ENCODE data around the gene CFH. TPM values are rescaled to one million over a fixed set of nuclear protein-coding genes. Genes with fewer than 3 reads are reported as not detected.
A peak's percentile ranks its signal among the peaks of the same experiment; 100 is the strongest.

Gene CFH
- total and polyA plus RNA-seq, 8 donors: 5.5 to 198 (median 43.9) TPM

DNA sequence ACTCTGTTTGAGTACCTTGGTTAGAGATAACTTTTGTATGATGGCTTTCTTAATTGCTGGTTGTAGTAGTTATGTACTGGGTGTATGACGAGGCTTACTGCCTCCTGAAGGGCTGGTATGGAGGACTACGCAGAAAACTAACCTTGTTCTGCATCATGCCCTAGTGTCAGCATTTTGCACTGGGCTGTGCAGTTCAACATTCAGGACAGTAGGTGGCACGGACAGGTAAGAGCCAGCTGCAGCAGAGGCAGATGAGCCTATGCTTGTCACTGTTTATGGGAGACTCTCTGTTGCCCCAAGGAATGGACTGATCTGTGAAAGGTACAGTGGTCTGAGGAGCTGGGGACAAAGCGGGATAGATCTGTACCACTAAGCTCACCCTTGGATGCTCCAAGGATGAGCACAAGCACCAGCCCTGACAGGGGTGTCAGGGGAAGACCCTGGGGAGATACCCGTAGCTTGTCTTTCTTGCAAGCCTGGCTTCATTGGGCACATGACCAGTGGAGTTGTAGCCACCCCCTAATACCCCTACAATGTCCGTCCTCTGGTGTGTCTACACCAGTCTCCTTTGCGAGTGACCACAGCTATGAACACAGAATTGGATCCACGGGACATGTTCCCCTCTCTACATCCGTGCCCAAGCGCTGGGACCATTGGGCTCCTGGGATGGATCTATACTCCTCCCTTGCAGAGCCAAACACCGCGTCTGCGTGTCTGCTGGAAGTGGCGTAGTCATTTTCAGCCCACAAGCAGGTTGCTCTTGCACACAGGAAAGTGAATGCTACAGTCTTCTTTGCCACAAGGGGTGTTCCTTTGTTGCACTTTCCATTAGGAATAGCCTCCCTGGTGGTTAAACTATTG lies 71.7 kb downstream of the CFH start:
- no peaks in the 10 kb centered on the region for H3K27me3 ChIP-seq
- no peak overlapping the region for H3K27ac ChIP-seq
- H3K4me1 ChIP-seq: no peaks in the 10 kb centered on the region
- no peak overlapping the region for H3K4me3 ChIP-seq
- peak; percentile 64 to 73 for DNase-seq
- TF ChIP-seq, protein P1, sequence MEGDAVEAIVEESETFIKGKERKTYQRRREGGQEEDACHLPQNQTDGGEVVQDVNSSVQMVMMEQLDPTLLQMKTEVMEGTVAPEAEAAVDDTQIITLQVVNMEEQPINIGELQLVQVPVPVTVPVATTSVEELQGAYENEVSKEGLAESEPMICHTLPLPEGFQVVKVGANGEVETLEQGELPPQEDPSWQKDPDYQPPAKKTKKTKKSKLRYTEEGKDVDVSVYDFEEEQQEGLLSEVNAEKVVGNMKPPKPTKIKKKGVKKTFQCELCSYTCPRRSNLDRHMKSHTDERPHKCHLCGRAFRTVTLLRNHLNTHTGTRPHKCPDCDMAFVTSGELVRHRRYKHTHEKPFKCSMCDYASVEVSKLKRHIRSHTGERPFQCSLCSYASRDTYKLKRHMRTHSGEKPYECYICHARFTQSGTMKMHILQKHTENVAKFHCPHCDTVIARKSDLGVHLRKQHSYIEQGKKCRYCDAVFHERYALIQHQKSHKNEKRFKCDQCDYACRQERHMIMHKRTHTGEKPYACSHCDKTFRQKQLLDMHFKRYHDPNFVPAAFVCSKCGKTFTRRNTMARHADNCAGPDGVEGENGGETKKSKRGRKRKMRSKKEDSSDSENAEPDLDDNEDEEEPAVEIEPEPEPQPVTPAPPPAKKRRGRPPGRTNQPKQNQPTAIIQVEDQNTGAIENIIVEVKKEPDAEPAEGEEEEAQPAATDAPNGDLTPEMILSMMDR (IDR thresholded peaks at IDR 0.05): peak in 3 of 7 experiments; percentile 29 to 60 (median 51)
- TF ChIP-seq EP300 (IDR thresholded peaks at IDR 0.05): no peak
- intact Hi-C loops (cut with DNase I; ENCODE audit: low total_unique reads): no loop called here
- no peaks in the 10 kb centered on the region for H3K9me3 ChIP-seq
- H3K36me3 ChIP-seq: no peaks in the 10 kb centered on the region
- whole genome bisulfite sequencing, 5 donors: 77 to 90% (median 81%) methylated on average over 14 of the region's 14 CpGs

DNA sequence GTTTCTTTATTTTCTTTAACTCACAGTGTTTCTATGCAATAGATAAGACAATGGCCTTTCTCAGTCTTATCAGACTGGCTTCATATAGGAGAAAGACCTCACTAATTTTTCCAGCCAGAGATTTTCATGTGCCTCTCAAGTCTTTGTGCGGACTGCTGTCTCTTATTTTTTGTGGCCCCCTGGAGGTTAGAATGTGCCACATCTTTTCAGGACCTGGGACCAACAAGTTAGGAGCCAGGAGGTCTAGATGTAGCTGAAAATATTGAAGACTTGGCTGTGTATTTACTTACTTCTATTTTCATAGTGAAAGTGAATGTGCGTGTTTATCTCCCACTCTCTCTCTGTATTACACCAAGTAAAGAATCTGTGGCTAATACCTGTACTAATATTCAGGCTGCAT lies 80.7 kb downstream of the CFH start:
- no peaks in the 10 kb centered on the region for H3K27me3 ChIP-seq
- TF ChIP-seq, protein P1 (IDR thresholded peaks at IDR 0.05): no peak
- no peak for TF ChIP-seq EP300 (IDR thresholded peaks at IDR 0.05)
- no peak for TF ChIP-seq POLR2A (IDR thresholded peaks at IDR 0.05)
- no peak for TF ChIP-seq POLR2AphosphoS5 (IDR thresholded peaks at IDR 0.05)
- 80 to 92% (median 91%) methylated on average over 2 of the region's 2 CpGs for WGBS, 5 donors
- no peaks in the 10 kb centered on the region for H3K9me3 ChIP-seq
- no peak for DNase-seq
- H3K27ac ChIP-seq: no peak overlapping the region
- intact Hi-C loops (cut with DNase I; ENCODE audit: low total_unique reads): no loop called here
- H3K36me3 ChIP-seq: peaks cover 0 to 2% (median 0%) of the 10 kb centered on the region in 4 donors
- H3K4me3 ChIP-seq: no peak overlapping the region
- no peaks in the 10 kb centered on the region for H3K4me1 ChIP-seq

DNA sequence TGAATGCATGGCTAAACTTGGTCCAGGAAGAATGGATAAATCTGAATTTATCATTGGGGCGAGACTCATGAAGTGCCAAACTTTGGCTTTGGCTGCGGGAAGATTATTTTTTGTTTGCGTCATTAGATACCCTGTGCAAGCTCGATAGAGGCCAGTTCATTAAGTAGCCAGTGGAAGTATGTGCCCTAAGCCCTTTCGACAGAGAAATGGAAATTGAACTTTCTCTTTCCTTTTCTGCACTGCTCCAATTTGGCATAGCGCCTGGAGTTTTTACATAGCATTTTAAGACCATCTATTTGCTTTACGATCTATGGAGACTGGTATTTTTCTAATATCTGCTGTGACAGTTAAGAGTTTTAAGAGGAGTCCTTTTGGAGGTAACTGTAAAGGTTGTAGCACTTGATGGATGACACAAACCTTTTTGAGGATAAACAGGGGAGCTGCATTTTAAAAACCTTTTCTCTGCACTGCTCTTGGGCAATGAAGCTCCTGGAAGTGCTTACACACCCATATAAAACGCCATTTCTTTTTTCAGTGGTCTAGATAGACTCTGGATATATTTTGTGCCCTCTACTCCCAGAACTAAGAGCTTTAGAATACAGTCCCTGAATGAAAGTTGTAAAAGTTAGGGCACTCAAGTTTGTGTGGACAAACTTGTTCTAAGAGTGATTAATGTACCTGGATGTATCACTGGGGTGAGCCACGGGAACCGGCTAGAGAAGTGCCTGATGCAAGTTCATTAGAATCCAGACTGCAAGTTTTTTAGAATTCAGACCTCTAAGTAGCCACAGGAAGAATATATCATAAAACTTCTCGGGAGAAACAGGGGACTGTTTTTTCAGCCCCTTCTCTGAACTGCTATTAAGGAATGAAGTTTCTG lies 81.5 kb downstream of the CFH start:
- Histone ChIP-seq H3K27me3 (no peaks in the 10 kb centered on the region), H3K36me3 (peaks cover 0 to 10% (median 7%) of the 10 kb centered on the region in 4 donors), H3K4me3 (no peak overlapping the region), H3K9me3 (peaks cover under 1 to 6% (median 1%) of the 10 kb centered on the region in 4 donors), H3K27ac (no peak overlapping the region), H3K4me1 (no peaks in the 10 kb centered on the region)
- DNase-seq: peak in 1 of 2 donors; percentile 32
- intact Hi-C loops (cut with DNase I; ENCODE audit: low total_unique reads): no loop called here
- TF ChIP-seq POLR2AphosphoS5 (IDR thresholded peaks at IDR 0.05) (no peak), EP300 (IDR thresholded peaks at IDR 0.05) (no peak), POLR2A (IDR thresholded peaks at IDR 0.05) (no peak)
- TF ChIP-seq, protein P1 (IDR thresholded peaks at IDR 0.05): no peak
- whole genome bisulfite sequencing, 5 donors: 64 to 80% (median 75%) methylated on average over 11 of the region's 11 CpGs

DNA sequence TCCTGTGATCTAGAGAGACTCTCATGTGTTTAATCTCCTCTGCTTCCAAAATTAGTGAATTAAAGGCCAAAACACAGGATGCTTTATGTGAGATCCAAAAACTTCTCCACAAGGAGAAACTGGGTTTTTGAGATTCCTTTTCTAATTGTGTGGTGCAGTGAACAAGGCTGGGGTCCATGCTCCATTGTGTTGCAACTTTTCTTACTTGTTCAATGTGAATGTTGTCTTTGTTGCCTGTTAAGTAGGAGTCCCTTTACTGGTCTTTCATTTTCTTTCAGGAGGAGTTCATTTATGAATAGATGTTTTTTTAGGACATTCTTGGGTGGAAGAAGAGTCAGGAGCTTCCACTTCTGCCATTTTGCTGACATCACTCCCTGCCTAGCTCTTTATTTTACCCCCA lies 82.2 kb downstream of the CFH start:
- intact Hi-C loops (cut with DNase I; ENCODE audit: low total_unique reads): no loop called here
- Histone ChIP-seq H3K27me3 (no peaks in the 10 kb centered on the region), H3K27ac (no peak overlapping the region)

More for the DNA sequence above, 82.2 kb downstream of the CFH start:
- Histone ChIP-seq H3K4me1 (no peaks in the 10 kb centered on the region), H3K4me3 (no peak overlapping the region), H3K9me3 (peaks cover 4 to 13% (median 8%) of the 10 kb centered on the region in 4 donors), H3K36me3 (peaks cover 0 to 17% (median 13%) of the 10 kb centered on the region in 4 donors)
- no peak for DNase-seq
- TF ChIP-seq, protein P1 (IDR thresholded peaks at IDR 0.05): no peak
- no peak for TF ChIP-seq EP300 (IDR thresholded peaks at IDR 0.05)
- no peak for TF ChIP-seq POLR2AphosphoS5 (IDR thresholded peaks at IDR 0.05)
- TF ChIP-seq POLR2A (IDR thresholded peaks at IDR 0.05): no peak

Measured in stomach (tissue), 9 donors.